Activated effector memory CD4-positive, alpha-beta T cell treated with anti-CD3 and anti-CD28 coated beads, Interleukin-2, amount 50 U/mL, for 16 hours (primary cell): ENCODE results near the gene AVPR2.

Source experiments
- DNase-seq: peaks from one replicate; pipeline ENCODE4 v3.0.0-alpha.2; 2020

The AVPR2 gene

GRCh38 chrX:153903991-153904957, at the start of gene AVPR2:
AVPR2 (plus strand) TSS chrX:153904673; CDS start chrX:153905146, 473 bp downstream.
- no peak for DNase-seq

- DNase-seq, result no peak
Observed at GRCh38 chrX:153854702-153855101, 49.8 kb upstream of the AVPR2 start.

- DNase-seq, result no peak
Observed at GRCh38 chrX:153857348-153857903, 47.0 kb upstream of the AVPR2 start.

- no peak for DNase-seq
Observed at GRCh38 chrX:153861151-153861550, 43.3 kb upstream of the AVPR2 start.

- no peak for DNase-seq
Observed at GRCh38 chrX:153861733-153862310, 42.7 kb upstream of the AVPR2 start.

- no peak for DNase-seq
Observed at GRCh38 chrX:153862369-153863250, 41.9 kb upstream of the AVPR2 start.

GRCh38 chrX:153863251-153863991, 41.1 kb upstream of the AVPR2 start:
- no peak for DNase-seq

GRCh38 chrX:153864101-153864500, 40.4 kb upstream of the AVPR2 start:
- no peak for DNase-seq

- no peak for DNase-seq
Observed at GRCh38 chrX:153864561-153865320, 39.7 kb upstream of the AVPR2 start.

GRCh38 chrX:153865321-153865580, 39.2 kb upstream of the AVPR2 start:
- DNase-seq, result no peak

GRCh38 chrX:153865685-153866084, 38.8 kb upstream of the AVPR2 start:
- DNase-seq, result no peak

- DNase-seq, result no peak
Observed at GRCh38 chrX:153866302-153867019, 38.0 kb upstream of the AVPR2 start.

GRCh38 chrX:153867139-153867538, 37.3 kb upstream of the AVPR2 start:
- DNase-seq, result no peak

- DNase-seq, result no peak
Observed at GRCh38 chrX:153867671-153868070, 36.8 kb upstream of the AVPR2 start.

- DNase-seq, result peak; percentile 9
Observed at GRCh38 chrX:153868576-153869472, 35.6 kb upstream of the AVPR2 start.

GRCh38 chrX:153869473-153870287, 34.8 kb upstream of the AVPR2 start:
- no peak for DNase-seq

GRCh38 chrX:153870288-153870690, 34.2 kb upstream of the AVPR2 start:
- DNase-seq, result peak; percentile 30

- DNase-seq, result peak; percentile 37
Observed at GRCh38 chrX:153870791-153871360, 33.6 kb upstream of the AVPR2 start.

- no peak for DNase-seq
Observed at GRCh38 chrX:153871451-153871850, 33.0 kb upstream of the AVPR2 start.
